ENCODE results near the gene MORN2. TPM values are rescaled to one million over a fixed set of nuclear protein-coding genes. Genes with fewer than 3 reads are reported as not detected.

The MORN2 gene
- total RNA-seq, 4 donors from 2014 or later: 12.9 to 16.7 (median 13.8) TPM

- Histone ChIP-seq H3K27ac (no peak overlapping the region), H3K27me3 (no peaks in the 10 kb centered on the region), H3K9me3 (no peaks in the 10 kb centered on the region), H3K4me3 (no peak overlapping the region), H3K4me1 (no peaks in the 10 kb centered on the region), H3K36me3 (peaks cover 0 to 31% of the 10 kb centered on the region in 2 donors)
- ATAC-seq: no peak
- TF ChIP-seq POLR2A (IDR thresholded peaks at IDR 0.05) (no peak), CTCF (IDR thresholded peaks at IDR 0.05 in 4 of 5, conservative IDR thresholded peaks at IDR 0.05 in 1 of 5) (no peak)
- in situ Hi-C loops (cut with MboI; ENCODE audit: low sequenced_read_pairs in 4 of 4): no loop called here
- intact Hi-C loops (cut with DNase I; ENCODE audit: low total_unique reads): no loop called here
- DNase-seq: no peak
Observed at GRCh38 chr2:38835015-38835601, 40.7 kb upstream of the MORN2 start.

GRCh38 chr2:38835990-38836389 lies 39.8 kb upstream of the MORN2 start:
- H3K27ac ChIP-seq: no peak overlapping the region
- peaks cover 0 to 31% of the 10 kb centered on the region in 2 donors for H3K36me3 ChIP-seq
- in situ Hi-C loops (cut with MboI; ENCODE audit: low sequenced_read_pairs in 4 of 4): no loop called here

GRCh38 chr2:38836791-38837190 lies 39.0 kb upstream of the MORN2 start:
- H3K36me3 ChIP-seq: peaks cover 0 to 35% of the 10 kb centered on the region in 2 donors
- no peaks in the 10 kb centered on the region for H3K27me3 ChIP-seq
- DNase-seq: no peak
- H3K4me3 ChIP-seq: no peak overlapping the region
- no peak for TF ChIP-seq POLR2A (IDR thresholded peaks at IDR 0.05)
- no peak for TF ChIP-seq CTCF (IDR thresholded peaks at IDR 0.05 in 4 of 5, conservative IDR thresholded peaks at IDR 0.05 in 1 of 5)
- no peaks in the 10 kb centered on the region for H3K4me1 ChIP-seq
- H3K27ac ChIP-seq: no peak overlapping the region
- no peaks in the 10 kb centered on the region for H3K9me3 ChIP-seq
- no peak for ATAC-seq
- intact Hi-C loops (cut with DNase I; ENCODE audit: low total_unique reads) (no loop called here), in situ Hi-C loops (cut with MboI; ENCODE audit: low sequenced_read_pairs in 4 of 4) (no loop called here)

More at GRCh38 chr2:38835990-38836389, 39.8 kb upstream of the MORN2 start:
- Histone ChIP-seq H3K4me3 (no peak overlapping the region), H3K27me3 (no peaks in the 10 kb centered on the region), H3K4me1 (no peaks in the 10 kb centered on the region), H3K9me3 (no peaks in the 10 kb centered on the region)
- no peak for DNase-seq
- TF ChIP-seq CTCF (IDR thresholded peaks at IDR 0.05 in 4 of 5, conservative IDR thresholded peaks at IDR 0.05 in 1 of 5) (no peak), POLR2A (IDR thresholded peaks at IDR 0.05) (no peak)
- peak; percentile 30 to 60 for ATAC-seq
- intact Hi-C loops (cut with DNase I; ENCODE audit: low total_unique reads): no loop called here

- no peaks in the 10 kb centered on the region for H3K9me3 ChIP-seq
- no peaks in the 10 kb centered on the region for H3K4me1 ChIP-seq
- in situ Hi-C loops (cut with MboI; ENCODE audit: low sequenced_read_pairs in 4 of 4) (no loop called here), intact Hi-C loops (cut with DNase I; ENCODE audit: low total_unique reads) (no loop called here)
- TF ChIP-seq CTCF (IDR thresholded peaks at IDR 0.05 in 4 of 5, conservative IDR thresholded peaks at IDR 0.05 in 1 of 5) (no peak), POLR2A (IDR thresholded peaks at IDR 0.05) (no peak)
- H3K27ac ChIP-seq: no peak overlapping the region
- no peaks in the 10 kb centered on the region for H3K27me3 ChIP-seq
- H3K4me3 ChIP-seq: no peak overlapping the region
- ATAC-seq (no peak), DNase-seq (no peak)
- peaks cover 0 to 56% of the 10 kb centered on the region in 2 donors for H3K36me3 ChIP-seq
Observed at GRCh38 chr2:38850045-38850444, 25.7 kb upstream of the MORN2 start.

- ATAC-seq (no peak), DNase-seq (no peak)
- in situ Hi-C loops (cut with MboI; ENCODE audit: low sequenced_read_pairs in 4 of 4) (no loop called here), intact Hi-C loops (cut with DNase I; ENCODE audit: low total_unique reads) (no loop called here)
- Histone ChIP-seq H3K4me3 (no peak overlapping the region), H3K27me3 (no peaks in the 10 kb centered on the region), H3K4me1 (no peaks in the 10 kb centered on the region), H3K27ac (no peak overlapping the region), H3K36me3 (peaks cover 4 to 90% of the 10 kb centered on the region in 2 donors), H3K9me3 (no peaks in the 10 kb centered on the region)
- TF ChIP-seq POLR2A (IDR thresholded peaks at IDR 0.05) (no peak), CTCF (IDR thresholded peaks at IDR 0.05 in 4 of 5, conservative IDR thresholded peaks at IDR 0.05 in 1 of 5) (no peak)
Observed at GRCh38 chr2:38856165-38856564, 19.6 kb upstream of the MORN2 start.

Measured in gastrocnemius medialis (tissue), 4 donors.